GM10266 (cell line): ENCODE results near the gene MLLT10.

Experiments used
- DNase-seq: peaks from one replicate; pipeline ENCODE4 v3.0.0; 2012; ENCODE audit errors: extremely low spot score
- CTCF ChIP-seq: IDR thresholded peaks from 2 replicates; pipeline ENCODE4 v1.5.1; 2012; ENCODE audit warnings: mild to moderate bottlenecking, low read depth; ENCODE audit not compliant: control insufficient read depth, insufficient read depth; ENCODE audit errors: missing control alignments

Gene MLLT10

GRCh38 chr10:21771219-21771618 is 237.2 kb downstream of the MLLT10 start:
- DNase-seq = no peak
- no peak for TF ChIP-seq CTCF

GRCh38 chr10:21776883-21777282 is 242.9 kb downstream of the MLLT10 start:
- no peak for TF ChIP-seq CTCF
- no peak for DNase-seq

- no peak for TF ChIP-seq CTCF
- no peak for DNase-seq
Observed at GRCh38 chr10:21791276-21791675, 257.2 kb downstream of the MLLT10 start.
